NCI-H1436 (cell line): Measurements from ENCODE around the gene CLCN6.

Experiments
- DNase-seq: peaks from one replicate; lab custom pipeline; 2025; lab: John Stamatoyannopoulos, UW

Gene CLCN6

GRCh38 chr1:11879311-11880180 is 73.6 kb downstream of the CLCN6 start:
- DNase-seq: no peak

- no peak for DNase-seq
Observed at GRCh38 chr1:11880181-11880575, 74.2 kb downstream of the CLCN6 start.

- no peak for DNase-seq
Observed at GRCh38 chr1:11880911-11881748, 75.1 kb downstream of the CLCN6 start.

GRCh38 chr1:11881749-11882441 is 75.9 kb downstream of the CLCN6 start:
- no peak for DNase-seq

DNA sequence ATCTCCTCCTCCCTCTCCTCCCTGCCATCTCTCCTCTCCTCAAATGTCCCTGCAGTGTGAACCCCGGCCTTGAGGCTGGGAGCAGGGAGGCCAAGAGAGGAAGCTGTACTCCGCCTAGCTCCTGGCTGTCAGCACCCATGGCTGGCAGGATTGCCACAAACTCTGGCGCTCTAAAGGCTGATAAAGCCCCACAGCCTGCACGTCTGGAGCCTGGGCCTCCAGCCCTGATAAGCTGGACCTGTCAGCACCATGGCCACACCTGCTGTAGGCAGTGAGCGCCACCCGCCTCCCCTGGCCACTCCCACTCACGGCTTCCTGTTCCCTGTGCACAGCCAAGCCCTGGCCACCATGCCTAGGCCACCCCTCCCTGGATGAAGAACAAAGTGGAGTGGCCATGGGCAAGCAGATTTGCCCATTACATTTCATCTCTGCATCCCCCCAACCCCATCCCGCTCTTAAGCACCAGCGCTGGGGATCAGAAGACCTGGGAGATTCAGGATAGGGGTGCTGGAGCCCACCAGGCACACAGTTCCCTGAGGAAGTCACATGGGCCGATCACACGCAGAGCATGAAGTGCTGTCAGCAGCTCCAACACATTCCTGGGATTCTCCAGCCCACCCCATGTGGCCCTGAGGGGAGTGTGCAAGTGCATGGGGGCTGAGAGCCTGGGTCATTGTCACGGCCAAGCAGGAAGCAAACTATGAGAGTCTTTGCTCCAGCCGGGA is 77.0 kb downstream of the CLCN6 start:
- no peak for DNase-seq

DNA sequence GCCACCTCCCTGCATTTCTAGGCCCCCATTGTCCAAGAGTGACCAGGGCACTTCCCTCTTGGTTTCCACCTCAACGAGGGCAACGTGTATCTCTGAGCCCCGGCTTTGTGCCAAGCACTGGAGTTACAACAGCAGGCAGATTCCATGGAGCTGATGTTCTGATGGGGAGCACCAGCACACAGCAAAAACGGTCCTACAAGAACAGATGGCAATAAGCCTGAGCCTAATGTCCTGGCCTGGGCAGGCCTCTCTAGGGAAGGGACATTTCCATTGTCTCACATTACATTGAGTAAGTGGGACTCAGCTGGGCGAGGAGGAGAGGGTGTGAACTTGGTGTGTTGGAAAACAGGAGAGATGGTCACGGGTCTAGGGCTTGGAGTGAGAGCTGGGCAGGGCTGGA is 79.9 kb downstream of the CLCN6 start:
- no peak for DNase-seq

DNA sequence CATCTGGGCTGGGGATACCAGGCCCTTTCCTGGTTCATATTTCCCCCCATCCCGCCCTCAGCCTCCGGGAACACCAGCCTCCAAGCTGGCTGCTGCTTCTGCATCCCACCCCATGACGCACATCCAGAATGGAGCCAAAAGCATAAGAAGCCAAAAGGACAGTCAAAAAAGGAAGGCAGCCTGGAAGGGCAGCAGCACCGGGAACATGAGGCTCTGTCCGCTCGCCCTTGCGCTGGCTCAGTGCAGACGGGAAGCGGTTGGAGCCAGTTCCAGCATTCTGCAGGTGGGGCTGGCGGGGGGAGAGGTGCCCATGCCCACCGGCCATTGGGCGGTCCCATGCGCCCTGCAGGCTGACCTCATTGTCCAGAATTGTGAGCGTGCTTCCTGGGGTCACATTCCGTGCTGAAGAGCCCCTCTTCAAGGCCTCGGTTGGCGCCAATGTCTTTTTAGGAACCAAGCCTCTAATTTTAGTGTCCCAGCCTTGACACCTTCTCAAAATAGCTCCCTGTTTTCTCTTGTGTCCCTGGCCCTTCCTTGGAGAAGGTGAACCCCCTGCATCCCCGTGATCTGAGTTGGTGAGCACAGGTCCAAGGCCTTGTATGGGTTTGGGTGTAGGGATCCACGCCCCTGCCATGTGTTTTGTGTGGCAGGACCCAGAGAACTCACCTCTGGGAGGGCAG is 81.1 kb downstream of the CLCN6 start:
- no peak for DNase-seq

DNA sequence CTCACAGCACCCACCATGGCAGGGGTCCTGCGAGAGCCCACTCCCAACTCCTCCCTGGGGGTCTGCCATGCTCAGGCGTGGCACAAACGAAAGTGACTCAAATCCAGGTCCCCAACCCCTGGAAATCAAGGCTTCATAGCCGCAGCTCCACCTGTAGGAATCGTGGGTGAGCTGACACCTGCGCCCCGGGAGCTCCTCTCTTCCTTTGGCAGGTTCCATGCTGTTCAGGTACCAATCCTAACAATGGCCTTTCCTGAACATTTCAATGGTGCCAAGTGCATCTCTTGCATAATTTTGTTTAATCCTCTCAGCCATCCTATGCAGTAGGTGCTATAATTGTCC is 81.6 kb downstream of the CLCN6 start:
- no peak for DNase-seq

DNA sequence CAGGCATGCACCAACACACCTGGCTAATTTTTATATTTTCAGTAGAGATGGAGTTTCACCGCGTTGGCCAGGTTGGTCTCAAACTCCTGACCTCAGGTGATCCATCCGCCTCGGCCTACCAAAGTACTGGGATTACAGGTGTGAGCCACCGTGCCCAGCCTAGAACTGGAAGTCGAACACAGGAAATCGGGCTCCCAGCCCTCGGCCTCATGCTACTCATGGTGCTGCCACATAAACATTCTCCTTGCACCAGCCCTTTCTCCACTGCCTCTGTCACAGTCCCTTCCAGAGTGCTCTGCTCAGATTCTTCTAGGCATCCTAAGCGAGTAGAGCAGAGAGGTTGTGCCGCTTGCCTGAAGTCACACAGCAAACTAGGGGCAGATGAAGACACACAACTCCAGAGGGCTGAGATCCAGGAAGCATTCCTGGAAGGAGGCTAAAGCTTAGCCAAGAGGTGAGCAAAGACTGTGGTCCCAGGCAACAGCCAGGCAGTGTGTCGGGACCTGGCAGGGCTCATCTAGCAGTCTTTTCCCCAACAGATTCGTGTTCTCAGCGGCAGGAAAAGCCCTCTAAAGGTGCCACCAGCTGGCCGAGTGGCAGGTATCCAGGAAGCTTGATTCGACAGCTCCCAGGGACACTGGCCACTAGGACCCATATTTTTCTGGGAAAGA is 82.3 kb downstream of the CLCN6 start:
- DNase-seq: no peak

DNA sequence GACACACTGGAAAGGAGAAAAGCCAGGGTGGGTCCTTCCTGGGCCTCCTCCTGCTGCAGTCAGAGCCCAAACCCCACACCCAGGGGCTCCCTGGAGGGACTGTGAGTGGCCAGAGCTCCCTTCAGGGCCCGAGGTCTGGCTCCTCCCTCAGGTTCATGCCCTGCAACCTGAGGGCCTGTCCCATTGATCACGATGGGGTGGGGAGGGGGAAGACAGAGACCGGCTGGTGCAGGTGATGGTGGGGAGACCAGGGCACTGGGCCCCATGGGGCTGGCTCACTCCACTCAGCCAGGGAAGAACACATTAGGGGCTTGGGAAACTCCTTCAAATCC is 82.9 kb downstream of the CLCN6 start:
- no peak for DNase-seq

GRCh38 chr1:11891433-11892186 is 85.6 kb downstream of the CLCN6 start:
- DNase-seq: no peak
